Heart right ventricle (tissue), 16 donors: ENCODE data around the gene KCP. TPM values are rescaled to one million over a fixed set of nuclear protein-coding genes. Genes with fewer than 3 reads are reported as not detected.

Experiments
- ATAC-seq, 8 donors: fragments of 200-7000 bp; cut with Tn5 transposase; one replicate each; pipeline ENCODE4 v1.9.1; 2020; ENCODE audit warnings: mild to moderate bottlenecking in 8 of 8, moderate library complexity in 8 of 8, moderate number of reproducible peaks in 1 of 8
- DNase-seq, 2 donors: peaks; one replicate each; pipeline ENCODE4 v3.0.0-alpha.2; 2020
- H3K27ac ChIP-seq, 10 donors: fragments of 200-600 bp; sonication (generic) in 2 of 10; one replicate each; pipeline versions ENCODE4 v1.5.0 to v1.8.0; 2020 to 2022; ENCODE audit warnings: mild to moderate bottlenecking in 3 of 10
- H3K27me3 ChIP-seq, 7 donors: fragments of 200-600 bp; one replicate each; pipeline ENCODE4 v1.8.0; 2021 to 2022; ENCODE audit warnings: mild to moderate bottlenecking in 2 of 7
- H3K36me3 ChIP-seq, 9 donors: fragments of 200-600 bp; sonication (generic) in 1 of 9; one replicate each; pipeline versions ENCODE4 v1.5.0 to v1.8.0; 2020 to 2022; ENCODE audit warnings: mild to moderate bottlenecking in 2 of 9
- H3K4me1 ChIP-seq, 9 donors: fragments of 200-600 bp; sonication (generic) in 1 of 9; one replicate each; pipeline versions ENCODE4 v1.5.0 to v1.8.0; 2020 to 2022; ENCODE audit warnings: mild to moderate bottlenecking in 4 of 9
- H3K4me3 ChIP-seq, 10 donors: fragments of 200-600 bp; sonication (generic) in 2 of 10; one replicate each; pipeline versions ENCODE4 v1.5.0 to v1.8.0; 2020 to 2022; ENCODE audit warnings: mild to moderate bottlenecking in 7 of 10, moderate library complexity in 2 of 10
- H3K9me3 ChIP-seq, 11 donors: fragments of 200-600 bp in 10 of 11; sonication (generic) in 2 of 11; one replicate each; pipeline versions ENCODE4 v1.5.0 to v1.8.0; 2013 to 2022; ENCODE audit warnings: mild to moderate bottlenecking in 2 of 11, control low read depth in 1 of 11, moderate library complexity in 1 of 11
- CTCF ChIP-seq, 9 donors: fragments of 200-600 bp; sonication (generic) in 2 of 9; IDR thresholded peaks; one replicate each; pipeline versions ENCODE4 v1.5.0 to v1.8.0; 2021 to 2022; ENCODE audit warnings: antibody characterized with exemption in 9 of 9, mild to moderate bottlenecking in 5 of 9, moderate library complexity in 1 of 9
- WGBS, 2 donors: extraction: QIAGEN DNeasy Blood & Tissue Kit; methylation state at CpG; one replicate each; pipeline ENCODE4 v1.1.7; 2013; ENCODE audit warnings: inconsistent platforms in 1 of 2; 5-methylcytosine and 5-hydroxymethylcytosine counted together
- intact Hi-C, 10 donors: fragments of 100-400 bp; cut with DNase I; formaldehyde crosslinking; loops; one replicate each; pipeline versions ENCODE4 v1.11.1 to v1.14.2; 2022
- polyA plus RNA-seq, 2 donors: library from polyadenylated mRNA; stranded (reverse); fragments of 200-250 nt; gene quantifications; one replicate each; pipeline ENCODE4 v1.2.3, GENCODE V29; 2013
- total RNA-seq, 10 donors: library from RNA; stranded (reverse); fragmentation: NEBNext Ultra II Directional in 3 of 10; extraction: Animal tissue kit (Norgen Biotek cat#: 25700) in 3 of 10; gene quantifications; one replicate each; pipeline versions ENCODE4 v1.2.1 to v1.2.4, GENCODE V29; 2021 to 2023
- donor health status: Arrhythmogenic right ventricular cardiomyopathy.
- donor health status: ischemic (EF 13 %, LVEDD 7.1; RV severe dilation, severe dysfunction).
- donor health status: healthy with polysubstance abuse.
- donor health status: DM: no; HTN: yes; CAD: no.
- donor health status: DM: no; HTN: no; CAD: no.
- donor health status: ischemic (EF 25% LVEDD 6.9; RV normal size, moderate dysfunction).
- donor health status: ischemic (EF 25% LVEDD 5.7; RV mildly dilated, moderate dysfunction).
- donor health status: healthy.
- donor health status: DM: yes; HTN: yes; CAD: no.
- donor health status: Ischemic cardiomyopathy.
- donor health status: ischemic (EF 35%, LVEDD 5.7; RV mildly dilated, moderate dysfunction).
- donor health status: nonischemic (EF 11% LVEDD 7.7; RV severe dilation, severe dysfunction).
- donor health status: DM: yes; HTN: yes; CAD: no.
- donor health status: PGD.
- donor health status: ischemic (EF 29% LVEDD 5.4; RV normal size, mild dysfunction).
- donor health status: nonischemic (EF 23%, LVEDD 6.1; RV moderate dilation, normal function).

KCP gene
- total and polyA plus RNA-seq, 12 donors = 0.09 to 0.44 (median 0.27) TPM

GRCh38 chr7:128835790-128836641 is 74.5 kb downstream of the KCP start:
- peaks cover 20 to 88% (median 46%) of the 10 kb centered on the region in 9 donors for H3K4me1 ChIP-seq
- TF ChIP-seq CTCF (IDR thresholded peaks at IDR 0.05) = no peak
- H3K27me3 ChIP-seq = peaks cover 0 to 22% (median 0%) of the 10 kb centered on the region in 7 donors
- ATAC-seq (peak in 7 of 8 donors; percentile 2 to 25 (median 9)), DNase-seq (peak; percentile 34 to 51)
- no peaks in the 10 kb centered on the region for H3K9me3 ChIP-seq
- peaks cover 0 to 74% (median 46%) of the 10 kb centered on the region in 9 donors for H3K36me3 ChIP-seq
- intact Hi-C loops = loop anchor here in 2 of 10 donors (2.0 kb wide), 1 partner anchor 19 kb away; no protein-coding TSS in a partner anchor
- 53 to 60% methylated on average over 14 of the region's 14 CpGs for WGBS, 2 donors
- H3K4me3 ChIP-seq = peak overlapping the region in 2 of 10 donors; percentile 5 to 85
- H3K27ac ChIP-seq = peak overlapping the region in 9 of 10 donors; percentile 5 to 99 (median 96)

- H3K36me3 ChIP-seq = peaks cover 0 to 69% (median 39%) of the 10 kb centered on the region in 9 donors
- peaks cover 20 to 94% (median 51%) of the 10 kb centered on the region in 9 donors for H3K4me1 ChIP-seq
- peak overlapping the region in 2 of 10 donors; percentile 2 to 85 for H3K4me3 ChIP-seq
Measured at GRCh38 chr7:128835231-128835751, 75.2 kb downstream of the KCP start.

GRCh38 chr7:128833946-128834325 is 76.6 kb downstream of the KCP start:
- Histone ChIP-seq H3K4me1 (peaks cover 20 to 95% (median 60%) of the 10 kb centered on the region in 9 donors), H3K27me3 (peaks cover 0 to 42% (median 0%) of the 10 kb centered on the region in 7 donors), H3K4me3 (peak overlapping the region in 6 of 10 donors; percentile 55 to 92 (median 83)), H3K9me3 (no peaks in the 10 kb centered on the region), H3K27ac (peak overlapping the region; percentile 44 to 99 (median 94)), H3K36me3 (peaks cover 0 to 56% (median 26%) of the 10 kb centered on the region in 9 donors)
- intact Hi-C loops = loop anchor here in 3 of 10 donors (2.0 to 5.0 kb wide), 2 partner anchors 21 to 92 kb away; no protein-coding TSS in a partner anchor
- DNase-seq = no peak
- 25 to 29% methylated on average over 4 of the region's 4 CpGs for WGBS, 2 donors
- ATAC-seq = no peak
- no peak for TF ChIP-seq CTCF (IDR thresholded peaks at IDR 0.05)

More at GRCh38 chr7:128835231-128835751, 75.2 kb downstream of the KCP start:
- H3K27ac ChIP-seq = peak overlapping the region in 8 of 10 donors; percentile 5 to 99 (median 96)
- 78 to 81% methylated on average over 16 of the region's 16 CpGs for WGBS, 2 donors
- intact Hi-C loops = loop anchor here in 2 of 10 donors (2.0 kb wide), 1 partner anchor 20 kb away; no protein-coding TSS in a partner anchor
- no peak for TF ChIP-seq CTCF (IDR thresholded peaks at IDR 0.05)
- DNase-seq = no peak
- H3K9me3 ChIP-seq = no peaks in the 10 kb centered on the region
- no peak for ATAC-seq
- H3K27me3 ChIP-seq = peaks cover 0 to 30% (median 0%) of the 10 kb centered on the region in 7 donors
